CD4-positive, alpha-beta T cell treated with Interleukin-2 at 100 ng/mL for 4 hours (primary cell): ENCODE measurements around the gene PLA2G15.

ENCODE experiments used
- DNase-seq: peaks from one replicate; pipeline ENCODE4 v3.0.0-alpha.2; 2020; ENCODE audit warnings: low spot score

The PLA2G15 gene

GRCh38 chr16:68299571-68300453 lies 54.6 kb downstream of the PLA2G15 start:
- DNase-seq: no peak

DNA sequence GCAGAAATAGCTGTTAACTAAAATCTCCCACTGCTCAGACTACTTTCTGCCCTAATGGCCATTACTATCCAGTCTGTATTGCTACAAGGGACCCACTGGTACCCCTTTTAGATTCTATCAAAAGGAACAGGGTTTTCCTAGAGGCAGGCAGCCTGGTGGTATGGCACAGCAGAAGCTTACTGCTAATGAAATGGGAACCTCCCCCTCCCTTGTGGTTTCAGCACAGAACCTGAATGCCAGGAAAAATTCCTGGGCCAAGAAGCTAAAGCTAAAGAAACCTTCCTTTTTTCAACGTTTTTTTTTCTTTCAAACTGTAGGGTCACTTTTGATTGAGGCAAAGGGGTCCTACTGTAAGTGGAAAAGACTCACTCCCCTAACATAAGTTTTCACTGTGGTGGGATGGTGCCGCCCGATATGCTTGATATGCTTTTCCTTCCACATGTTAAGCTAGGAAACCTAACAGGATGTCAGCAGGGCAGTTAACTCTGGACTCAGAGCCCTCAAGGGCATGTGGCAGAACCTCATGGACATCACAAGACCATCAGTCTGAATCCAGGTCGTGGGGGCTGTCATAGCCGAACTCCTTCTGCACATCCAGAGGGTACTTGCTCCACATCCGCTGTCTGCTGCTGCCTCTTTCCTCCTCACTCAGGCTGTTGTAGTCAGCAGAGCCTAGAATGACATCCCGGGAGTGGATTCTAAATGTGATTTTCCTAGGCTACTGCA lies 55.7 kb downstream of the PLA2G15 start:
- DNase-seq: no peak

- DNase-seq: no peak
These were observed 61.5 kb downstream of the PLA2G15 start for GRCh38 chr16:68306633-68307032.

DNA sequence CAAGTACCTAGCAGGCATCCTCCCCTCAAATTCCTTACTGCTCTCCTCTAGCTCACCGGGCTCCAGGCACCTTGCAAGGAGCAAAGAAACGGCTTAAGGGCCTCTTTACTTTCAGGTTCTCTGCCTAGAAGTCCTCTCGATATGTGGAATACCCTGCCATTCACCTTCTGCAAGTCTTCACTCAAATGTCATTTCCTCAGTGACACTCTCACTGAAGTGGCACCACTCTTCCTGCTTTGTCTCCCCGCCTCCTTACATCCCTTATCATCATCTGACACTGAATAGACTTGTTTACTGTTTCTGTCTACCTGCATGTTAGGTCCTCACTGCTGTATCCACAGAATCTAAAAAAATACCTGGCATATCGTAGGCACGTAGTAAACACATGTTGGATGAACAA lies 64.6 kb downstream of the PLA2G15 start:
- DNase-seq: peak; percentile 15

DNA sequence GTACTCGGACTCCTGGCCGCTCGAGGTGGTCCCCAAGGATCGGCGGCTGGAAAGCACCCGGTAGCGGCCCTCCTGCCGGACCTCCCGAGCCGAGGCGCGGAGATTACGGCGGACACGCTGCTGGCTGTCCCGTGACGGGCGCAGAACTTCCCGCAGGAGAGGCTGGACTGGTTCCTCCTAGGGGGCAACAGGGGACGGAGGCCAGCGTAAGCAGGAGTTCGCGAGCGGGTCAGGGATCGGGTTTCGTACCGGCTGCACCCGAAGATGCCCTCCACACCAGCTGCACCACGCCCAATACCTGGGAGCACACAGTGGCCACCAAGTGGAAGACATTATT lies 65.2 kb downstream of the PLA2G15 start:
- no peak for DNase-seq
